Ishikawa (cell line): ENCODE measurements around the gene MDFIC.

Experiments used
- FOXM1 ChIP-seq: IDR thresholded peaks from 2 replicates; pipeline ENCODE4 v1.6.1; 2012; ENCODE audit warnings: low read depth, borderline replicate concordance
- MAX ChIP-seq: IDR thresholded peaks from 2 replicates; pipeline ENCODE4 v1.6.1; 2012
- NFIC ChIP-seq: IDR thresholded peaks from 2 replicates; pipeline ENCODE4 v1.6.1; 2012
- RAD21 ChIP-seq: IDR thresholded peaks from 2 replicates; pipeline ENCODE4 v1.6.1; 2012; ENCODE audit warnings: low read depth
- TAF1 ChIP-seq: IDR thresholded peaks from 2 replicates; pipeline ENCODE4 v1.6.1; 2012; ENCODE audit warnings: low read depth, mild to moderate bottlenecking

- TF ChIP-seq NFIC (peak; percentile 59), MAX (no peak), RAD21 (no peak), FOXM1 (no peak), TAF1 (no peak)
Measured at GRCh38 chr7:114901771-114902170, 20.1 kb upstream of the MDFIC start.
